HG03571 (cell line): Measurements from ENCODE around the gene OXNAD1.

ENCODE experiments used
- ATAC-seq: cut with Tn5 transposase; IDR thresholded peaks from one replicate; pipeline ENCODE4 v1.9.1; 2021; ENCODE audit not compliant: unreplicated experiment

Gene OXNAD1

DNA sequence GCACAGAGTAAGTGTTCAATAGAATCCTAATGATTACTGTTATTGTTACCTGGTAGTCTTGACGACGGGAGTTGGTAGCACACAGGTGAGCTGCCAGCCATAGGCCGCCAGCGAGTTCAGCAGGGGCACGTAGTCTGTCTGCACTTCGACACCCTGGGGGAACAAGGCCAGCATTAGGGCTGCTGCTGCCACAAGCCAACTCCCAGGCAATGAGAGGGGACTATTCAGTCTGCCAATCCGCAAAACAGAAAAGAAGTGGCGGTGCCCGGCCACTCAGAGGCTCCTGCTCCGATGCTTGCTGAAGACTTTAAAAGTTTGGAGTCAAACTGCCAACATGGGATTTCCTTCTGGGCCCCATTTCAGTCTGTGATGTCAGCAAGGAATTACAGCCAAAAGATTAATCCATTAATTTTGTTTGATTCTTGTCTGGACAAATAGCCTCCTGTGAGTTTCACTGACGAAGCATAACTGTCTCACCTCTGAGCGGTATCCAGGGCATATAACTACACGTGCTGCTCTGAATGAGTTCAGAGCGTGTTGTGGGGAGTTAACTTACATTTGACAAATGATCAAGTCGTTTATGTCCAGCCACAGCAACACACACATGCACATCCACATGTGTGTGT lies 61.8 kb downstream of the OXNAD1 start:
- ATAC-seq, result no peak

DNA sequence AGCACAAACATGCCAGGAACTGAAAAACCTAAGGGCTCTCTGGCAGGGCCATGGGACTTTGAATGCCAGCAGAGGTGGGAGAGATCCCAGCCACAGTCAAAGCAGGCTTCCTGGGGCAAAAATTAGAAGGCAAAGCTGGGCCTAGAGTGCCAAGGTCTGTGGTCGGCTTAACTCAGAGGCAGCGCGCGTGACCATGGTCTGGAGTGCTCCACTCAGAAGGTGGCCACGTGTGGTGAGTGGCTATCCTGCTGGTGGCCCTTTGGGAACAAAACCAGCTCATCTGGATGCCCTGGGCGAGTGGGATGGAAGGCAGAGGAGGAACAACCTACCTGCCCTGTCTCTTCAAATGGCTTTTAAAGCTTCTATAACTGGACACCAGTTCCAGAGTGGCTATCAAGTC lies 63.1 kb downstream of the OXNAD1 start:
- ATAC-seq, result no peak

DNA sequence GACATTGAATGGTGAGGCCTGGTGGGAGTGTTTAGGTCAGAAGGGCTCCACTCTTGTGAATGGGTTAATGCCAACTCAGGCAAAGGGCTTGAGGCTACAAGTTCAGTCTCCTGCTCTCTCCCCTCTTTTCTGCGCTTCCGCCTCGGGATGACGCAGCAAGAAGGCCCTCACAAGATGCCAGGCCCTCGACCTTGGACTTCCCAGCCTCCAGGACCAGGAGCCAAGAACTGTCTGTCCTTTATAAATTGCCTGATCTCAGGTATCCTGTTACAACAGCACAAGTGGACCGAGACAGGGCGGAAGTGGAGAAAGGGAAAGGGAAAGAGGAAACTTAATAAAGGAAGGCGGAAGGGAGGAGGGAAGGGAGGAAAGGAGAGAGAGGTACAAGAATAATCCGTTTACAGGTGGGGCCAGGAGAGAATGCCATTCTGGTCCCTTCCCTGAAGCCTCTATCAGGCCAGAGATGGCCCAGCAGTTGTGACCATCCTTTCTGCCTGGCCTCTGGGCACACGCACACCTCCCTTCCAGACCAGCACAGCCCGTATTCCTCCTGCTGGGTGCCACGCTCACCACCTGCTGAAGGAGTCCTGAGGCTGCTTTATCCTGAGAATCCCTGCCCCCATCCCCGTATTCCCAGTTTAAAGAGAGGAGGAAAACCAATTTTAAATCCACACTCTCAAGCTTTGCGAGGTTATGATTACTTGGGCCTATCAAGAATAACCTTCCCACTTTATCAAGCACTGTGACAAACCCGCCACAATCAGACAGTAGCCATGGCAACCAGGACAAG lies 64.2 kb downstream of the OXNAD1 start:
- ATAC-seq, result no peak

DNA sequence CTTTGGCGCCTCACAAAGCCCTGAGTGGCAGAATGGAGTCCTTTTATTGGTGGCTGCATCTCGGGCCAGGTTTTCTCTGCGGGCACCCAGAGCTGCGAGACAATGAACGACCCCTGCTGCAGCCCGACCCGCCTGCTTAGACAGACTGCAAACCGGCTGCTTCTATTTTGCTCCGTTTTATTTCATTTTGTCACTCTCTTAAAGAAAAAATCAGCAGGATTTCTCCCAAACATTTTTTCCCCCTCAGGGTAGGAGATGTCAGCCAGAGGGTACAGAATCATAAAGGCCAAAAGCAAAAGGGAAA lies 64.8 kb downstream of the OXNAD1 start:
- no peak for ATAC-seq

DNA sequence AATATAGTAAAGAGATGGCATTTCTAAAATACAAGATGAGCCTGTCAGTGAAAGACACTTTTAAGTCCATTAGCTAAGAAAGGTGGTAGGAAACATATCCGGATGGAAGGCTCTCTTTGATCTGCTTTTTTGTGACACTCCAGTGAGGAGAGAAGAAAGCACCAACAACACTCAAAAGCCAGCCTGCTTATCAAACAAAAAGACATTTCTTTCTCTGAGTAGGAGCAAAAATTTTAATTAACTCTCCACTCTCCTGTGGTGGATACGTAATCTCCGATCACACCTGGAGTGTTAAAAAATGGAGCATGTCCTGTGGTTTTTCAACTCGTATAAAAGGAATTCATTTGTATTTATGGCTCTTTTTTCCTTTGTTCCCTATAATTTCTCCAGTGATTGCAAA lies 65.3 kb downstream of the OXNAD1 start:
- ATAC-seq, result no peak

DNA sequence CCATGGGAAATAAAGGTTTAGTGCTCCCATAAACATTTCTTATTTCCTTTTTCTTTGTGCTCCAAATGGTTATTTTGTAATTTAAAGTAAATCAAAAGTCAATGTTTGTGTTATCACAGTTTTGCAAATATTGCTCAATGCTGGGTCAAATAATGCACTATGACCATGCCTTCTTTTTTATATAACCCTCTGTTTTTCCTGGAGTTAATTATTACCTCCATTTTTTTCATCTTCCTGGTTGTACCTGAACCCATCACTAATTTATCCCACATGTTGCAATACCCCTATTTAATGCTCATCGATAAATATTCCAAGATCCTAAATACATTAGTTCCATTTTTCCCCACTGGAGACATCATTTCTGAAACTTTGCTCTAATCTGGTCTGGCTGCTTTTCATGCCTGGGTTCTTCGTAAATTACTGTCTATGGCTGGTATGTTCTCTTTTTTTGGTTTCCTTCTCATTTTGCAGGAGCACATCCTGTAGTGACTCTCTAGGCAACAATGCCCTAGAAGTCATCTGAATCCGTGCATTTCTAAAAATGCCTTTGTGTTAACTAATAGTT lies 66.4 kb downstream of the OXNAD1 start:
- ATAC-seq, result no peak

DNA sequence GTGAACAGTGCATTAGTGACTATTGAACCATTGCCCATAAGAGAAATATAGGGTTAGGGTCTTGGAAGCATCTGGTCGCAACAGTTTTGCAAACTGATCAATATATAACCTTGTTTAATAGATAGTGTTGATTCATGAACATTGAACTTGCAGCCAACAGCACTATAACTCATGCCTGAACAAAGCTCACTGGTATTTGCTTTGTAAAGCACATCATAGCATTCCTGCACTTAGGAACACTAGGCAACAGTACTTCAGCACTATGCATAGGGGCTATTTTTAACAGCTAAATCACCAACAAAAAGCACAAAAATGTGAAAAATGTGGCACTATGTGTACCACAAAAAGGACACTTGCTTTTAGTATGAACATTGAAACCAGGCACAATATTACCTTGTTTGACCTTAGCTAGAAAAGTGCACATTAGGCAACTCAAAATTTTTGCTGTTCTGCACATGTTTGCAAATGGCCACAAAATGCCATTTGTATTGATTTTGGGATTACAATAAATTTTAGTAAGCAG lies 68.0 kb downstream of the OXNAD1 start:
- ATAC-seq, result no peak

DNA sequence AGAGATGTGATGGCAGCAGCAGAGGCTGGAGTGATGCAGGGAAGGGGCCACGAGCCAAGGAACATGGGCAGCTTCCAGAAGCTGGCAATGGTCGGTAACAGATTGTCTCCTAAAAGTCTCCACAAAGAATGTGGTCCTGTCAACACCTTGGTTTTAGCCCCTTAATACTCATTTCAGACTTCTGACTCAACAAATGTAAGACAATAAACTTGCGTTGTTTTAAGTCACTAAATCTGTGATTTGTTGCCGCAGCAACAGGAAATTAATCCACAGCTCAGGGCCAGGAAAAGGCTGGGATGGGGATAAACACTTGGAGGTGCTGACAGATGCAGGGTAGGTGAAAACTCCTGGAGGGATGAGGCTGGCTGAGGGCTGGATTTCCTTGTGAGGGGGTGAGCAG lies 69.9 kb downstream of the OXNAD1 start:
- no peak for ATAC-seq

DNA sequence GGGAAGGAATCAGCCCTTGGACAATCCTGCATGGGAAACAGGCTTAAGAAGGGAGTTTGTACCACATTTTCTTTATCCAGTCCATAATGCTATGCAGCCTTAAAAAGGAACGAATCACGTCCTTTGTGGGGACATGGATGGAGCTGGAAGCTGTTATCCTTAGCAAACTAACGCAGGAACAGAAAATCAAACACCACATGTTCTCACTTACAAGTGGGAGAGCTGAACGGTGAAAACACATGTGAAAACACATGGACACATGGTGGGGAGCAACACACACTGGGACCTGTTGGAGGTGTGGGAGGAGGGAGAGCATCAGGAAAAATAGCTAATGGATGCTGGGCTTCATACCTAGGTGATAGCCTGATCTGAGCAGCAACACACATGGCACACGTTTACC lies 70.3 kb downstream of the OXNAD1 start:
- ATAC-seq, result no peak

DNA sequence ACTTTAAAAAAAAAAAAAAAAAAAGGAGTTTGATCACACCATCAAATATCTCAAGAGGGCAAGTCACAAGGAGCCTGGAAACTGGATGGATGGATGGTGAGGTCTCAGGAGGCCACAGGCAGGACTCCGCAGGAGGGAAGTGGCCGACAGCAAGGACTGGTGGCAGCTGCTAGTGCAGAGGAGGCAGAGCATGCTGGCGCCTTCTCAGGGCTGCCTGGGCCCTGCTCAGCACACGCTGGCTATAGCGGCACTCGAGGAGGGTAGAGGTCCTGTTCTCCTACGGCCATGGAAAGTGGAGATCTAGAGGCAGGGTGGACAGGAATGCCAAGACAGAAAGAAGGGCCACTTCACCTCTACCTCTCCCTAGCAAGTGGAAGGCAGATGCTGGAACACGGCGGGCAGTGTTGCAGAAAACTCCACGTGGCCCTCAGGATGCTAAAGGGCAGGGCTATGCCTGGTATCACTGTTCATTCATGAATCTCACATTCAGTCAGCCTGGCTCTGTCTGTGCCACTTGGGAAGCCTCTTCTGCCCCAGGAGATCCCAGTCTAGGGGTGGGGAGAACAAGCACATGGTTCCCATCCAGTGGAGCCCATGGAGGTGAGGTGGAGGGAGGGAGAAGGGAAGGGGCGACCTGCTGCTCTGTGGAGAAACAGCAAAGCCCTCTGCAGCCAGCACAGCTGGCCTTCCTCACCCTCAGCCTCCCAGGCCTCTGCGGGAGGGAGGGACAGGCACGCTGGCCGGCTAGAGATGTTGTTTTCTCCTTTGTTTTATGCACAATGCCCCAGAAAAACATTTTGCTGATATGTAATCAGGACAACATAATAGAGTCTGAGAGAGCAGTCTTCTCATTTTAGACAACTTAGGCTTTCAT lies 71.0 kb downstream of the OXNAD1 start:
- no peak for ATAC-seq

DNA sequence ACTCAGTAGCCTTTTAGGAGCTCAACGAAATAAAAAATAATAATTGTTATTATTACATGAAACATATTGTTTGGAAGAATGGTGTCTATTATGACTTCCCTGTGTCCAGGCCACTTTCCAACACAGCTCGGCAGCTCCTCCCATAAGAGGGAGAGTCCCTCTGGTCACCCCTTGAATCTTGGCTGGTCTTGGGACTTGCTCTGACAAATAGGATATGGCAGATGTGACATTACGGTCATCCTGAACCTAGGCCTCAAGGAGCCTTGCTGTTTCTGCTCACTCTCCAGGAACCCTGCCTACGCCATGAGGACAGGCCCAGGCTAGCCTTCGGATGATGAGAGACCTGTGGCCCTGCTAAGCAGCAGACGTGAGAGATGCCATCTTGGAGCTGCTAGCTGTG lies 71.8 kb downstream of the OXNAD1 start:
- no peak for ATAC-seq

DNA sequence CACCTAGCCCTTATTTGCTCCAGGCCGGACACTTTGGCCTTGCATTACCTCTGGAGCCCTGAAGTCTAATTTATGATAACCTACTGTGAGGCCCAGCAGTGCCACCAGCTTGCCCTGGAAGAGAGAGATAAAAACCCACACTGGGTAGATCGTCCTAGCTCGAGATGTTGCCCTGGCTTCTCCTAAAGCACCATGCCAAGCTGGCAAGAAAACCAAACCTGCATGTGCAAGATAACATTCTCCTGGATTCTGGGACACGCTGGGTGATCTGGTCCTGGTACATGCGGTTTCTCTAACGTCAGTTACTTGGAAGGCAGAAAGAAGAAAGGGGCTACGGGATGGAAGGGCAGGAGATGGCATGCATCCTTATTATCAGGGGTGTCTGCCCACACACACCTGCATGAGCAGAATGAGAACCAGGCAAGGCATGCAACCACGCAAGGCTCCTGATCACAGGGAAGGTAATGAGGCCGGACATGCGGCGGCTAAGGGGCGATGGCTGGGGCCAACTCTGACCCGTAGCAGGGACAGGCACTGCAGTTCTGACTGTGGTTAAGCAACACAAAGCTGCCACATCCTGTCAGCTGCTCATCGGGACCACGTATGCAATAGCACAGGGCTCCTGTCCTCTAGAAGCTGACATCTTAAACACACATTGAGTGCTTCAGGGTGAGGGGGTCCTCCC lies 73.0 kb downstream of the OXNAD1 start:
- ATAC-seq, result peak; percentile 87

DNA sequence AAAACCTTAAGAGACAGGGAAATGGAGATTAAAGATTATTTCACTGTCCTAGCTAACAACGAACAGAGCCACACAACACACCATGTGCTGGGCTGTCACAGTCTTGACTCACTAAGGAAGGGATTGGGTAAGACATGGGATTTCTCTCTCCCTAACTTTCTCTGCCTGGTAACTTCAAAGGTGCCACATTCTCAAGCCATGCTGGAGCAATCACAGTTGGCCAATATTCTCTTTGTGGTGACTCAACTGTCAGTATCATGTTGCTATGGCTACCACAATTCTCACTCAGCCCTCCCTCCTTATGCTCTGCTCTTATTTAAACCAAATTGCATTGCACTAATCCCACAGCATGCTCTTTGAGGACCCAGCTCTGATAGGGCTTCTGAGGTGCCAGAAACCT lies 74.0 kb downstream of the OXNAD1 start:
- ATAC-seq, result no peak

DNA sequence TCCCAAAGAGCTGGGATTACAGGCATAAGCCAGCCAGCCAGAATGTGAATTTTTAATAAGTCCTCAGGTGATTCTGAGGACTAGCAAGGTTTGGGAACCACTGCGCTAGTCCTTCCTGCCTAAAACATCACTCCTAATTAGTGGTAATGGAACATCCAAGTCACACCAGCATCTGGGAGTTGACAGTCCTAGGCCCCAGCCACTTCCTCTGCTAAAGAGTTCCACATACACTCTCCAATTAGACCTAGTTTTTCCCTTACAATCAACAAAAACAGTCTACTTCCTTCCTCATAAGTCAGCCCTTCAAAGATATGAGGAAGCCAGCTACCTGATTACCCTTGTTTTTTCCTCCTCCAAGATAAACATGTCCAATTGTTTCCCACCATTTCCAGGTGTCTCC lies 78.1 kb downstream of the OXNAD1 start:
- no peak for ATAC-seq

DNA sequence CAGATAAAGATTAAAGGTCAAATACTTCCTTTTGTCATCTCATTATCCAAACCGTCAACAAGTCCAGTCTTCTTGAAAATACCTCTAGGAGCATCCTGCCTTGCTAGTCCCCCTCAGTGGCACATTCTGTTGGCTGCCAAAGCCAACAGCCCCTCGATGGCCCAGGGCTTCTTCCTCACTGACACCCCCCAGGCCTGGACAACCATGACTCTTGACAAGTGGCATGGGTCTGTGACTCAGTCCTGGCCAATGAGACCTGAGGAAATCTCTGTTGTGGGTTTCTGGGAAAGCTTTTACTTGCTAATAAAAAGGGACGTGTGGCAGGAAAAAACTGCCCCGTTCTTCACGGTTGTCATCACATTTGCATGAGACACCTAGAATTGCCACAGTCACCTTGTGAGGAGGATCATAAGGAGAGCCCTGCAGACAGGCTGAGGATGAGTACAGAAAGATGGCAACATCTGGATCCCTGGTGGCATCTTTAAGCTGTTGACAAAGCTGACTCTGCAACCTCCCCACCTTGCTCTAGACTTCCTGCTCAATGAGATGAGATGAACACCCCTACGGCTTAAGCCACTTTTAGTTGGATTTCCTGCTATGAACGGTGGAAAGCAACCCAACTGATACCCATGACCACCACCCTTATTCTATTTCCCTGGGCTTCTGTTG lies 81.5 kb downstream of the OXNAD1 start:
- no peak for ATAC-seq

DNA sequence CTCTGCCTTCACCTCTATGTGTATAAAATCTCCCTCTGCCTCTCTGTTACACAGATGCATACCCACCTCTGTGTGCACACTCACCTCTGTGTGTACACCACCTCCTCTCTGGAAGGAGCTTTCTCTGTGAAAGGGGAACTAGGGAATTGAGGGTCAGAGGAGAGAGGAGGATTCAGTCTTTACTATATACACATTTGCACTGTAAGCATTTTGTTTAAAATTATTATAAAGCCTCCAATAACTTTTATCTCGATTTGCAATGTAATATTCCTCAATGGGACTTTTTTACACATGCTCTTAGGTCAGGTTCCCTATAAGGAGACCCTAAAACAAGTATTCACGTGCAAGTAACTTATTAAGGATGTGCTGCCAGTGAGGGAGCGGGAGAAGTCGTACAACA lies 82.5 kb downstream of the OXNAD1 start:
- ATAC-seq, result no peak

DNA sequence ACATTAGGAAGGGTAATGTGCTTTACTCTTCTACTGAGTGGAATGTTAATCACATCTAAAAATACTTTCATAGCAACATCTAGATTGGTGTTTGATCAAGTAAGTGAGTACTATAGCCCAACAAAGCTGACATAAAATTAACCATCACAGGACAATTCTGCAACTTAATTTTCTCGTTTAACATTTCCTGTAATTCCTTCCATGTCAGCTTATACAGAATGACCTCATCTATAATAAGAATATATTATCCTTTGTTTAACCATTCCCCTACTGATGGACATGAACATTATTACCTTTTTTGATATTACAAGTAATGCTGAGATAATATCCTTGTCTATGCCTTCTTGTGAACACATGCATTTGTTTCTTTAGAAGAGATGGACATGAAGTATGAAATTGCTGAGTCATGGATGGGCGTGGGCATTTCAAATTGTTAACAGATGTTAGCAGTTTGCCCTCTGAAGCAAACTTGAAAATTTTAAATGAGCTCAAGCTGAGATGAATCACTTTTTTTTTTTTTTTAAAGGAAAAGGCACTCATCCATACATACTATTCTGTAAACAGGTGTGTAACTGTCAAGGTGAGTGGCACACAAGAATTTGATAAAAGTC lies 85.1 kb downstream of the OXNAD1 start:
- ATAC-seq, result no peak

DNA sequence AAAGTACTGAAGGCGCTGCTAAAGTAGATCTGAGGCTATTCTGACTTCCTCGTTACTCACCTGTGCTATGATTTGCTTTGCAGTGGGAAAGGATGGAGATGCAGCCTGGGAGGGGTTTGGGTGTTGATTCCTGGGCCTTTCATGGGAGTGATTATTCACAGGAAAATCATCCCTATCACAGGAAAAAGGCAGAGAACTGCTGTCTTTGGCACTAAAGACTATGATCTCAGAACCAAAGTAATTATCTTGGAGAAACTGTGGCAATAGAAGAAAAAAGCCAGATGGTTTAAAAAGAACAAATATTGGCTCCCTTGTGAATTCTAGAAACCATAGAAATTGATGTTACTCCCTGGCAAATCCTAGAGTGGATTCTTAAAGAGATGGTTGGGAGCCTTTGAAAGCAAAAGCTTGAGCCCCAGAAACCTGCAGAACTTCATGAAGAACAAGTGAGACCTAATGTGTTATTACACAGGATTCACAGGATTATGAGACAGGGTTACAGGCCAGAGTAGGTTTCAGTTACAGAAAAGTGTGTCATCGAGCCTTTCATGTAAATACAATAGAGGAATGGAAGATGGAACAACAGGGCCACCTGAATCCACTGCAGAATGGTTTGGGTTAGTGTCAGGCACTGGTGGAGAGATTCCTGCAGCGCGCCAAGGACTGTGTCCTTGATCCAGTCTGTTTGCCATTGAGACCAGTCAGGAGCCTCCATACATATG lies 85.7 kb downstream of the OXNAD1 start:
- ATAC-seq, result no peak

DNA sequence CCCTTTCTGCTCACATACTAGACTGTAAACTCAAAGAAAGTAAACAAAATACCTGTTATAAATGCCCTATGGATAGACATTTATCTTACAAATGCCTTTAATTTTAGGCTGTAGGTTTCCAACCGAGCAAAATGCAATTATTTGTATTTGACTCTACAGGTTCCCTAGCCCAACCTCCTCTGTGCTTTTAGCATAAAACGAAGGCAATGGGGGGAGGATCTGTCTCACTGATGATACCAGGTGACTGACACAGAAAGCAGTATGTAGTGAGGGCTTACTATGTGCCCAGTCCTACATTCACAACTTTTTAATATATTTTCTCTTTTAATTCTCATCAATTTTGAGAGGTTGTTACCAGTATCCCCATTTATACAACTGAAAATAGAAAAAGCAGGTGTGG lies 87.4 kb downstream of the OXNAD1 start:
- no peak for ATAC-seq
